Mucosa of stomach (tissue), 1 donor: Measurements from ENCODE around the gene LRRC47.

Experiments used
- H3K27me3 ChIP-seq: one replicate; pipeline ENCODE4 v1.7.0; 2013; ENCODE audit warnings: mild to moderate bottlenecking, low read length; ENCODE audit not compliant: control insufficient read depth, insufficient read depth
- H3K36me3 ChIP-seq: one replicate; pipeline ENCODE4 v1.7.0; 2013; ENCODE audit warnings: low read length; ENCODE audit not compliant: control insufficient read depth, insufficient read depth
- H3K4me1 ChIP-seq: one replicate; pipeline ENCODE4 v1.7.0; 2013; ENCODE audit warnings: mild to moderate bottlenecking, low read length; ENCODE audit not compliant: control insufficient read depth, insufficient read depth
- H3K4me3 ChIP-seq: one replicate; pipeline ENCODE4 v1.7.0; 2013; ENCODE audit warnings: low read length
- H3K9ac ChIP-seq: one replicate; pipeline ENCODE4 v1.7.0; 2013; ENCODE audit warnings: mild to moderate bottlenecking, low read length, moderate library complexity
- H3K9me3 ChIP-seq: one replicate; pipeline ENCODE4 v1.7.0; 2013; ENCODE audit warnings: mild to moderate bottlenecking, low read length, moderate library complexity; ENCODE audit not compliant: control insufficient read depth
- donor health status: Pancreatic carcinoma.

The LRRC47 gene

GRCh38 chr1:3779912-3780416, 16.3 kb downstream of the LRRC47 start:
- H3K9ac ChIP-seq = no peak overlapping the region
- peaks cover 7% of the 10 kb centered on the region for H3K36me3 ChIP-seq
- H3K27me3 ChIP-seq = no peaks in the 10 kb centered on the region
- no peak overlapping the region for H3K4me3 ChIP-seq
- H3K9me3 ChIP-seq = no peaks in the 10 kb centered on the region
- H3K4me1 ChIP-seq = peaks cover 8% of the 10 kb centered on the region

DNA sequence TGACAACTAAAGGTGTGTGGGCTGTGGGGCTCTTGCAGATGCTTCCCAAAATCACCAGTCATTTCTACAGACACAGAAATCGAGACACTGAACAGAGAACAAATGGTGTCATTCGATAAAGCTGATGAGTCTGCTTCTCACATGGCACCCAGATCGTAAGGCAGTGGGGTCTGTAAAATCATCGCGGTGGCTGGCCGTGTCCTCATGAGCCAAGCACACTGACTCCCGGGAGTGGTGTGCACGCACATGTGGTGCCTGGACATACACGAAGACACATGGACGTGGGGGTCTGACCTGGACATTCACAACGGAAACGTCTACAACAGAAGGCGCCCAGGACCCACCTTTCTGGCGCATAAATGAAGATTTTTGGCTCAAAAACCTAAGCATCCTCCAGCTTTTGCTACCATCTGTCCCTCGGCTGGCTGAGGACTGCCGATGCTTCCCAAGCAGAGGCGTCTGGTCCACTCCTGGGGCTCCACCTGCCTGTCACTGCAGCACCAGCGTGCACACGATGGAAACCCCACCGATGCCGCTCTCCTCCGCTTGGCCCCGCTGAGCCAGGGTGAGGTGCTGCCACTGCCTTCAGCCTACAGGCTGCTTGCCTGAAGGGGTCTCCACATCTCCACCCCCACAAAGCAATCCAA, 16.9 kb downstream of the LRRC47 start:
- Histone ChIP-seq H3K27me3 (no peaks in the 10 kb centered on the region), H3K36me3 (peaks cover 5% of the 10 kb centered on the region), H3K4me1 (peaks cover 8% of the 10 kb centered on the region), H3K9ac (no peak overlapping the region), H3K9me3 (no peaks in the 10 kb centered on the region), H3K4me3 (no peak overlapping the region)

- H3K9me3 ChIP-seq = no peaks in the 10 kb centered on the region
- H3K4me1 ChIP-seq = peaks cover 8% of the 10 kb centered on the region
- H3K36me3 ChIP-seq = peaks cover 5% of the 10 kb centered on the region
- no peak overlapping the region for H3K9ac ChIP-seq
- no peak overlapping the region for H3K4me3 ChIP-seq
- peaks cover 3% of the 10 kb centered on the region for H3K27me3 ChIP-seq
Measured at GRCh38 chr1:3778590-3779264, 17.6 kb downstream of the LRRC47 start.

DNA sequence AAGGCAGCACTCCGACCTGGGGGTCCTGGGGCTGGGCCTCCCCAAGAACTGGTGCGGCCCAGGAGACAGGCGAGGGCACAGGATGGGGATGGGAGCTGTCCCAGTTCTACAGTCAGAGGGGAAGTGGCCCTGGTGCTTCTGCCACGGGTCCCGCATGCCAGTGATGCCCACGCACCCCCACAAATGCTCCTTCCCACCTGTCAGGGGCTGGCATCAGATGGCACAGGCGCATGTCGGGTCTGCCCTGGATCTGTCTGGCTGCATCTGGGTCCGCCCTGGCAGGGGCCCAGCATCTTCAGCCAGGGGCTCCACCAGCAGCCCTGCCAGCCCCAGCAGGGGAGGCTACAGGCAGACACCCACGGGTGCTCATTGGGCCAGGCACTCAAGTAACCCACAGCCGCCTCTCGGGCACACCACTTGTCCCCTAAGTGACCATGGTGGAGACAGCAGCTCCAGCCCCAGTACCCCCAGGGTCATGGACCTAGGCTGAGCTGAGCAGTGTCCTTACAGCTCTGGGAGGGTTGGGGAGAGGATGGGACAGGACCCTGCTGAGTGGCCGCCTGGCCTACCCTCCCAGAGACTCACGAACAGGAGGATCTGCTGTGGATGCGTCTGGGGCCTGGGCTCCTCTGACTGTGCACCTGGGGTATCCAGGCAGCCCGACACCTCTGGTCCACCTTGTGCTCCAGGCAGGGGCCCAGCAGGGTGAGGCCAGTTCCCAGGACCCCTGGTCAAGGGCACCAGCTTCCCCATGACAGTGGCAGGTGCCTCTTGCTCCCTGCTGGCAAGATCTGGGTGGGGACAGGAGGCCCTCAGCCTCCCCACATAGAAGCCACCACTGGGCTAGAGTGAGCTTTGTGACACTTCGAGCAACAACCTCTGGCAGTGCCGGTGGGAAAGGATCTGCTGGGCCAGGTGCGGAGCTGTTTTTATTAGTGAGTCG, 18.4 kb downstream of the LRRC47 start:
- H3K9ac ChIP-seq = no peak overlapping the region
- H3K4me1 ChIP-seq = peaks cover 13% of the 10 kb centered on the region
- peaks cover 3% of the 10 kb centered on the region for H3K27me3 ChIP-seq
- H3K4me3 ChIP-seq = no peak overlapping the region
- no peaks in the 10 kb centered on the region for H3K9me3 ChIP-seq
- H3K36me3 ChIP-seq = peaks cover 5% of the 10 kb centered on the region

DNA sequence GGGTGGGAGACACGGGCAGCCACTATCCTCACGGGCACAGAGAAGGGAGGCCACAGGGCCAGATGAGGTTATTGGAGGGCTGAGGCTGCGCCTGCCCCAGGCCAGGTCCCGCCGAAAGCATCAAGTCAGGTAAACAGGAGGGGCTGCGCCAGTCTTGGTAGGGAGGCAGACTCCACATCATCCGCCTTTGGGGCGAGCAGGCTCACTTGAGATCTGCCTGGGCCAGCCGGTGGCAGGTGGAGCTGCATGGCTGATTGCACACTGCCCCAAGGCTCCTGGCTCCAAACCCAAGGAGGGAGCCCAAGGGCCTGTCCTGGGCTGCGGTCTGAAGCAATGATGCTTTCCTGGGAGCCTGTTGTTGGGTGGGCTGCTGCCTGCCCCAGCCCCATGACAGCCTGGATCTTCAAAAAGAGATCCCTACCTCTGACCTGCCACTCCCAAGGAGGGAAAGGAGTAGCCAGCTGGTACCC, 19.2 kb downstream of the LRRC47 start:
- peaks cover 15% of the 10 kb centered on the region for H3K4me1 ChIP-seq
- H3K9me3 ChIP-seq = no peaks in the 10 kb centered on the region
- H3K36me3 ChIP-seq = peaks cover 5% of the 10 kb centered on the region
- no peak overlapping the region for H3K9ac ChIP-seq
- H3K27me3 ChIP-seq = peaks cover 3% of the 10 kb centered on the region
- no peak overlapping the region for H3K4me3 ChIP-seq

- Histone ChIP-seq H3K4me1 (peaks cover 21% of the 10 kb centered on the region), H3K36me3 (peaks cover 5% of the 10 kb centered on the region), H3K9ac (no peak overlapping the region), H3K27me3 (peaks cover 8% of the 10 kb centered on the region), H3K4me3 (no peak overlapping the region), H3K9me3 (no peaks in the 10 kb centered on the region)
Measured at GRCh38 chr1:3776231-3776961, 19.9 kb downstream of the LRRC47 start.

- peaks cover 14% of the 10 kb centered on the region for H3K27me3 ChIP-seq
- no peaks in the 10 kb centered on the region for H3K9me3 ChIP-seq
- H3K36me3 ChIP-seq = no peaks in the 10 kb centered on the region
- H3K9ac ChIP-seq = no peak overlapping the region
- no peak overlapping the region for H3K4me3 ChIP-seq
- peaks cover 23% of the 10 kb centered on the region for H3K4me1 ChIP-seq
Measured at GRCh38 chr1:3775490-3776230, 20.6 kb downstream of the LRRC47 start.

- Histone ChIP-seq H3K9me3 (no peaks in the 10 kb centered on the region), H3K36me3 (no peaks in the 10 kb centered on the region), H3K9ac (no peak overlapping the region), H3K4me3 (no peak overlapping the region), H3K4me1 (peaks cover 23% of the 10 kb centered on the region), H3K27me3 (peaks cover 21% of the 10 kb centered on the region)
Measured at GRCh38 chr1:3774946-3775489, 21.3 kb downstream of the LRRC47 start.

DNA sequence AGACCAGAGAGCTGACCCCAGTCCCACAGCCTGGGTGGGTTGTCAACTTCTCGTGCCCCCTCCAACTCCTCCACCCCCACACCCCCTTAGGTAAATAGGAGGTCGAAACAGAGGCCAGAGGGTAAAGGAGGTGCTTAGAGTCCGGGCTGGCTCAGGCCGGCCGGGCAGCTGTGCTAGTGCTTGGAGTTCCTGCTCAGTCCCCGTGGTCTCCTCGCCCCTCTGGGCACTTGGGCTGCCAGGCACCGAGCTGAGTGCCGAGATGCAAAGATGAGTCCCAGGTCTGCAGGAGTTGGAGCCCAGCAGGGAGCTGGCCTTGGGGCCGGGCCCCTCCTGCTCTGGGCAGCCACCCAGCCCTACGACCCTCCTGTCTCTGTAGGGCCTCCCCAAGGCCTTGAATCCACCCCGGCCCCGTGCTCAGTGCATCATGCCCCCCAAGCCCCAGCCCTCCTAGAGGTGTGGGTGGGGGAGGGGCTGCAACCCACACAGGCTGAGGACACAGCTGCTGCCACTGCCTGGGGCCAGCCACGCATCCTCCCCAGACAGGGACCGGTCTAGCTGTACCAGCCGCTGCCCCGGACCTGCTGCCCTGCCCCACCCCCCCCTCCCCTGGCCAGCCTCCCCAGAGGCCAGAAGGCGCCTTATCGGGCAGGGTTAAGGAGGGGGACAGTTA, 21.9 kb downstream of the LRRC47 start:
- Histone ChIP-seq H3K4me3 (no peak overlapping the region), H3K9ac (no peak overlapping the region), H3K36me3 (no peaks in the 10 kb centered on the region), H3K27me3 (peaks cover 22% of the 10 kb centered on the region), H3K4me1 (peaks cover 23% of the 10 kb centered on the region), H3K9me3 (no peaks in the 10 kb centered on the region)

- no peaks in the 10 kb centered on the region for H3K9me3 ChIP-seq
- no peak overlapping the region for H3K4me3 ChIP-seq
- H3K27me3 ChIP-seq = peaks cover 22% of the 10 kb centered on the region
- peaks cover 23% of the 10 kb centered on the region for H3K4me1 ChIP-seq
- no peak overlapping the region for H3K9ac ChIP-seq
- H3K36me3 ChIP-seq = no peaks in the 10 kb centered on the region
Measured at GRCh38 chr1:3773572-3774275, 22.6 kb downstream of the LRRC47 start.
